HG03064 (cell line): ENCODE measurements around the gene CAMK2D.

Experiments
- ATAC-seq: cut with Tn5 transposase; IDR thresholded peaks from one replicate; pipeline ENCODE4 v1.9.1; 2021; ENCODE audit warnings: low read depth; ENCODE audit not compliant: unreplicated experiment

The CAMK2D gene

DNA sequence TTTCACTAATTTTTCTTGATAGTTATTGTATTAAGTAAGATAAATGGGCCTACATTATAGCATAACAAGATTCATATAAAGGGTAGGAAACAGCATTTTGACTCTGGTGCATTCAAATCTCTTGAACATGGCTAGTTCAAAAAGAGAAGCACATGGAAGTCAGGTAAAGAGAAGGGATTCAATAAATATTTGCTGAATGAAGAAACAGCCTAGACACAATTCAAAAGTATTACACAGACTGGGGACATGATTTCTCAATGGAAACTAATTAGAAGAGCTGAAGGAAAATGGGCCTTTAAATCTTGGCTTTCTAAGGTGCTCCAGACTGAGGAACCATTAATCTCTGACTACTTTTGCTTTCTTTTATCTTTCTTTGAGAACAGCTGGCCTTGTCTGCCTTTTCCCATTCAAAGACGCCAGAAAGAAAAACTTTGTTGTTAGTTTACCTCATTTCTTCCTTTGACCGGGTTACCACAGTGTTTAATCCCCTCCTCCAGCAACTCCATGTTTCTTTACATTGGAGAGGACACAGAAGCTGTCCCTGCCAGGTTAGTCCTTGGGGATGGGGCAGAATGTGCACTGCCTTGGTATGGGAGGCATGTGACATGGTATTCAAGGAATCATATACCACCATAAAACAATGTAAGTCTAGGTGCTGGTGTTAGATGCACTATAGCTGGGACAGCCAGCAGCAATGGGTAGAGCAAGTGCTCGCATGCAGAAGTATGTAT lies 264.2 kb downstream of the CAMK2D start:
- no peak for ATAC-seq

DNA sequence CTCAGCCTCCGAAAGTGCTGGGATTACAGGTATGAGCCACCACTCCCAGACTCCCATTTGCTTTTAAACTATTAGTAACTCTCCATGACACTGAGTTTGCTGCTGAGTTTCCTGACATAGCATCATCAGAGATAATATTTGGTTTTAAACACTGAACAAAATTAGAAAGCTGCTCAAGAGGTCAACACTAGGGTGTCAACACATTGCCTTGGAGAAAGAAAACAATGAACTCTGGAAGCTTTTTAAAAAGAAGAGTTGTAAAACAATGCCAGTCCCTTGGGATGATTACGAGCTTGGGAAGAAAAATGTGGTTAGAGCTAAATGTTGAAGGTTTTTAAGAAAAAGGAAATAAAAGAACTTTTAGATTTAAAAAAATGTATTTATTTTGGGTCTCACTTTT lies 264.8 kb downstream of the CAMK2D start:
- ATAC-seq, result no peak

GRCh38 chr4:113495790-113496189 lies 265.7 kb downstream of the CAMK2D start:
- ATAC-seq, result no peak

DNA sequence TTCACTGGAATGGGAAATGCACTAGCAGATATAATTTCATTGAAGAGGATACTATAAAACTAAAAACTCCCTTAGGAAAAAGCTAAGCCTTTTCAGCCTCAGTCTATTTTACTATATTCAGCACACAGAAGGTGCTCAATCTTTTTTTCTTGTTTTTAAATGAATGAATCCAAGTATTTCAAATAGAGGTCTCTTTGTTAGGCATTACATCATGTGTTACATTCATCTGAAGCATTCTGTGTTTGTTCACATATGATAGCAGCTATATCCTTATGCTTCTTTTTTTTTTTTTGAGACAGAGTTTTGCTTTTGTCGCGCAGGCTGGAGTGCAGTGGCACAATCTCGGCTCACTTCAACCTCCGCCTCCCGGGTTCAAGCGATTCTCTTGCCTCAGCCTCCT lies 278.4 kb downstream of the CAMK2D start:
- ATAC-seq, result no peak

DNA sequence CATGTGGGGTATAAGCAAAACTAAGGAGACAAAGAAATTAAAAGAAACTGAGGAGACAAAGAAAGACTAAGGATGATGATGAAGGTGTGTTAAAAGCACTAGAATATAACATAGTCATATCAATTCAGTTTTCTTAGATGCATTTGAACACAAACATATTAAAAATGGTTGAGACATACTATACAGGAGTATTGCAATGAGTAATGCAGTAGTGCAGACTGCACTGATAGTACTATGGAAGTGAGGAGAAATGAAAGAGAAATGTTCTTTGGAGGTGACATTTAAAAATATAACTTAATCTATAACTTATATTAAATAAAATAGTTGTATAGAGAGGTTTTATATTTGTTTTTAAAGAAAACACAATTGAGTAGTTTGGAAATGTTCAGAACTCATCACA lies 279.2 kb downstream of the CAMK2D start:
- no peak for ATAC-seq

GRCh38 chr4:113481820-113482219 lies 279.7 kb downstream of the CAMK2D start:
- no peak for ATAC-seq

- no peak for ATAC-seq
Observed at GRCh38 chr4:113480109-113480508, 281.4 kb downstream of the CAMK2D start.

GRCh38 chr4:113478032-113478431 lies 283.5 kb downstream of the CAMK2D start:
- no peak for ATAC-seq

- ATAC-seq, result no peak
Observed at GRCh38 chr4:113476800-113477199, 284.7 kb downstream of the CAMK2D start.

DNA sequence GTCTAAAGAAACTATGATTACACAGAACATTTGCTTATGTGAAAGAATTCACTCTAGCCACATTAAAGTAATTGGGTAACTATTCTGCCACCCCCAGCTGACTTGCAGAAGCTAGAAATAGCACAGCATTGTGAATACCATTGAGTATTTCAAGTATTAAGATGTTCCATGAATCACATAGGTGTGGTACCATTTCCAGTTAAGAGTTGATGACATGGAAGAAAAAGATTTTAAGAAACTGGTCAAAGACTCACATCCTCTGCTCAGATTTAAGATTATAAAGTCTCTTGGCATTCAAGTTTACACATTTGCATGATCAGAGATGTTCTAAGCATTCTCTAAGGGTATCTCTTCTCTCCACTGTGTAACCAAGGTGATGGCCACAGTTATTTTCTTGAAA lies 287.5 kb downstream of the CAMK2D start:
- no peak for ATAC-seq

DNA sequence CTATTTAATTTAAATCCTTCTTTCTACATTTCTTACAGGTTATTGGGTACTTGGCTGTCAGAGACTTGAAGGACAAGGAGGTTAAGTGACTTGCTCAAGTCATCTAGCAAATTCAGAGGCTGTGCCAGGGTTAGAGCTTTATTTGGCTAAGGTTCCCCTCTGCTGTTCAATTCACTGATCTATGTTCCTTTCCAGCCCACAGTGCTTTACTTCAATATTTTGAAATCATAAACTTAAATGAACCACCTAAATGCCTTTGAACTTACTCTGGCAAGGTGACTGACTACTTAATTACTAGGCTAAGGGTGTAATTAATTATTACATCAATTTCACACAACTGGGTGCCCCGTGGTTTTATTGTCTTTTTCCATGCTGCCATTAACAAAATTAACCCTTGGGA lies 288.7 kb downstream of the CAMK2D start:
- ATAC-seq, result no peak

GRCh38 chr4:113471146-113471860 lies 290.2 kb downstream of the CAMK2D start:
- no peak for ATAC-seq

- no peak for ATAC-seq
Observed at GRCh38 chr4:113469926-113470325, 291.6 kb downstream of the CAMK2D start.

GRCh38 chr4:113469023-113469390 lies 292.5 kb downstream of the CAMK2D start:
- ATAC-seq, result no peak

- no peak for ATAC-seq
Observed at GRCh38 chr4:113468165-113469022, 293.1 kb downstream of the CAMK2D start.

GRCh38 chr4:113467581-113467980 lies 294.0 kb downstream of the CAMK2D start:
- ATAC-seq, result no peak

- ATAC-seq, result no peak
Observed at GRCh38 chr4:113462286-113462685, 299.3 kb downstream of the CAMK2D start.

DNA sequence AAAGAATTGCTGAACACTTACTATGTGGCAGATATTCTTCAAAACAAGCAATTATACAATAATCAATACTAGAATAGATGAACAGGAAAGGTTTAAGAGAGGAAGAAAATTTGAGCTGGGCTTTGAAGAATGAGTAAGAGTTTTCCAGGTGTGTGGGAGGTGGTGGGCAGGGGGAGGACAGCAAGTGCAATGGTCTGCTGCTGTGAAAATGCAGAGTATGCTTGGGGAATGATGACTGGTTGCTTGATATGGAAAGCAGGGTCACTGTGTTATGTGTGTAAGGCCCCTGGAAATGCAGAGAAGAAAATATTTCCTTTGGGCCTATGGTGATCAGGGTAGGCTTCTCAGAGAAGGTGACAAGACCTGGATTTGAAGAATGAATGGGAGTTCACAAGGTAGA lies 300.3 kb downstream of the CAMK2D start:
- no peak for ATAC-seq

DNA sequence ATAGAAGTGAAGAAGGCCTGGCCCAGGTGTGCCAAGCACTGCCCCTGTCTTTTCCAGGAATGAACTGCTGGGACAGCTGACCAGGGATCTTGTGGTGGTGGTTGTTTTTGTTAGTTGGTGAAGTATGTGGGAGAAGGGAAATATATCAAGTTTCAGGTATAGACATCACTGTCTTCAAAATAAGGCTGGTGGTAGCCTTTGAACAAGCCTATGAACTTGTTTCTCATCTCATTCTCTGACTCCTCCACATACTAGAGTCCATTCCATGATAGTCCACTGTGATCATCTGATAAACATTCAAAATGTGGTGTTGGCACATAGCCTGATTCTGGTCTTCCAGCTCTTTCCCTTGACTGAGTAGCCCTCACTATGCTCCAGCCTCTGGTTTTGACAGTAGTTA lies 303.7 kb downstream of the CAMK2D start:
- ATAC-seq, result no peak

DNA sequence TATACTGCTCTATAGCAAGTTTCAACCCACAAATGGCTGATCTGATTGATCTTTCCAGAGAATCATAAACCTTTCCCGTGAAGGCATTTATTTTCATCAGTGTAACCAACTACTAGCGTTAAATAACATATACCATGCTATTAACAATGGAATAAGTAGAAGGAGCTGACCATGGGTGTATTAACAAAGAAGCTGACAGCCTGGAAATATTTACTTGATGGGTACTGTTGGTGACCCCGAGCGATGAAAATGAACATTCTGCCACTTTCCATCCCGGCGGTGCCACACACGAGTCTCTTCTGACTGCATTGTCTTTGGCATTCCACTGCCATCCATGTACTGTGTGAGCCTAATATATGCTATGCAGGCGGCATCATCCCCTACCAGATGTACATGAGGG lies 304.4 kb downstream of the CAMK2D start:
- no peak for ATAC-seq

- ATAC-seq, result no peak
Observed at GRCh38 chr4:113455061-113455460, 306.5 kb downstream of the CAMK2D start.
